AG04449 (cell line): ENCODE measurements around the gene UBE3D.
A peak's percentile ranks its signal among the peaks of the same experiment; 100 is the strongest.

Source experiments
- CTCF ChIA-PET: fragments of 350-600 bp; formaldehyde crosslinking; extraction: SDS; loops from one replicate; lab custom pipeline; 2021; ENCODE audit warnings: antibody characterized with exemption; lab: Yijun Ruan, JAX
- POLR2A ChIA-PET: fragments of 400-600, 350-600 bp; formaldehyde crosslinking; extraction: SDS; loops from one replicate; lab custom pipeline; 2020; ENCODE audit warnings: antibody characterized with exemption, inconsistent platforms; lab: Yijun Ruan, JAX
- DNase-seq: peaks from one replicate; pipeline ENCODE4 v3.0.0-alpha.2; 2010; ENCODE audit warnings: low read depth, low spot score
- H3K4me3 ChIP-seq: 2 replicates; pipeline ENCODE4 v1.5.1; 2011; ENCODE audit warnings: low read depth, mild to moderate bottlenecking, control low read depth, low read length
- TF ChIP-seq, protein P1 (sequence below): IDR thresholded peaks from one replicate; pipeline ENCODE4 v1.5.1; 2011; ENCODE audit warnings: mild to moderate bottlenecking, moderate library complexity, low read length, control low read depth, inconsistent platforms; ENCODE audit not compliant: insufficient read depth; ENCODE audit errors: missing control alignments

Gene UBE3D

DNA sequence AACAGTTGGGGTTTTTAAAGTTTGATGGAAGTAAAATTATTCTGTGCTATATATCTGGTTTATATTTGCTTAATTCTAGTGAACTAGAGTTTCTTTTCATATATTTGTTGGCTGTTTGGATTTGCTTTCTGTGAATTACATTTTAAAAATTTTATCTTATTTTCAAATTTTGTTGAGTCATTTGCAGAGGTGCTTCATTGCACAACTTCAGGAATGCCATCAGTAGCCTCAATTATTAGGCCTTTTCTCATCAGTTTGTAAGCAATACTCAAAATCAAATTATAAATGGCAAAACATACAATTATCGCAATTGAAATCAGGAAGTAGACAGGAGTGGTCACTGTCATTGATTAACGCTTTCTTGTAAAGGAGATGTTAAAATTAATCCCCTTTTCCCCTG, 96.9 kb downstream of the UBE3D start:
- TF ChIP-seq, protein P1, sequence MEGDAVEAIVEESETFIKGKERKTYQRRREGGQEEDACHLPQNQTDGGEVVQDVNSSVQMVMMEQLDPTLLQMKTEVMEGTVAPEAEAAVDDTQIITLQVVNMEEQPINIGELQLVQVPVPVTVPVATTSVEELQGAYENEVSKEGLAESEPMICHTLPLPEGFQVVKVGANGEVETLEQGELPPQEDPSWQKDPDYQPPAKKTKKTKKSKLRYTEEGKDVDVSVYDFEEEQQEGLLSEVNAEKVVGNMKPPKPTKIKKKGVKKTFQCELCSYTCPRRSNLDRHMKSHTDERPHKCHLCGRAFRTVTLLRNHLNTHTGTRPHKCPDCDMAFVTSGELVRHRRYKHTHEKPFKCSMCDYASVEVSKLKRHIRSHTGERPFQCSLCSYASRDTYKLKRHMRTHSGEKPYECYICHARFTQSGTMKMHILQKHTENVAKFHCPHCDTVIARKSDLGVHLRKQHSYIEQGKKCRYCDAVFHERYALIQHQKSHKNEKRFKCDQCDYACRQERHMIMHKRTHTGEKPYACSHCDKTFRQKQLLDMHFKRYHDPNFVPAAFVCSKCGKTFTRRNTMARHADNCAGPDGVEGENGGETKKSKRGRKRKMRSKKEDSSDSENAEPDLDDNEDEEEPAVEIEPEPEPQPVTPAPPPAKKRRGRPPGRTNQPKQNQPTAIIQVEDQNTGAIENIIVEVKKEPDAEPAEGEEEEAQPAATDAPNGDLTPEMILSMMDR = no peak
- no peak for DNase-seq
- POLR2A ChIA-PET = no interaction called here
- H3K4me3 ChIP-seq = no peak overlapping the region
- CTCF ChIA-PET = no interaction called here

DNA sequence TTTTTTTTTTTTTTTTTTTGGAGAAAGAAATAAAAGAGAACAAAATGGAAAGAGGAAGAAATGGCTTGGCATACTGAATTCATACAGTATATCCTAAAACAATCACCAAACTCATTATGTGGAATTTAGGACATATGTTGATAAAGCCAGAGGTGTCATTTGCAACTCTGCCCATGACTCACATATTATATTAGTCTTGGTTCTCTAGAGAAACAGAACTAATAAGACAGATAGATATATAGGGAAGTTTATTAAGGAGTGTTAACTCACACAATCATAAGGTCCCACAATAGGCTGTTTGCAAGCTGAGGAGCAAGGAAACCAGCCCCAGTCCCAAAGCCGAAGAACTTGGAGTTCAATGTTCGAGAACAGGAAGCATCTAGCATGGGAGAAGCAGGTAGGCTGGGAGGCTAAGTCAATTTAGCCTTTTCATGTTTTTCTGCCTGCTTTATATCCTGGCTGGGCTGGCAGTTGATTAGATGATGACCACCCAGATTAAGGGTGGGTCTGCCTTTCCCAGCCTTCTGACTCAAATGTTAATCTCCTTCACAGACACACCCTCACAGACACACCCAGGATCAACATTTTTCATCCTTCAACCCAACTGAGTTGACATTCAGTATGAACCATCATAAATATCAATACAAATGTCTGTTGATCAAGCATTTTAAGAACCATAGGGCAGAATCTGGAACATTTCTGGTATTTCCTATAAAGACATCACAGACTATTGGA, 102.3 kb downstream of the UBE3D start:
- CTCF ChIA-PET = no interaction called here

DNA sequence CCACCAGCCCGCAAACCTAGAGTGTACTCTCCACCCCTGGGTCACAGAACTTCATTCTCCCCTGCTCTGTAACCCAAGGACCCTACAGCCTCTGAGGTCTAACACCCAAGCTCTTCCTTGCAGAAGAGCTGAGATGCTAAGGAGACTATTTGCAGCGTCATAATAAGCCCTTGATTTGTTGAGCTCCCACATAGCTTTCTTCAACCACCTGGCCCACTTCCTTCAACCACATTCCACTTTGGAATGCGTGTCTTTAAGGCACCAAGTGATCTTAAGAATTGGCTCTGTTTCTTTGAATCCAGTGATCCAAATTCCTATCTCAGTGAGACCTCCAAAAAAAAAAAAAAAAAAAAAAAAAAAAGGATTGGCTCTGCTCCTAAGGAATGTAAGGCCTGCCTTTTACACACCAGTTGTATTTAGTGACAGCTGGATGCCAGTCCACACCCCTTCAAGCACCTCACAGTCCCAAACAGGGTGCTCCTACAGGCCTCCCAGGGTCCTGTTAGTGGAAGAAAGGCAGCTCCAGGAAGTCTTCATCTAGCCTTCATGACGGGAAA, 106.2 kb downstream of the UBE3D start:
- no peak overlapping the region for H3K4me3 ChIP-seq
- DNase-seq = peak; percentile 52
- CTCF ChIA-PET = no interaction called here
- POLR2A ChIA-PET = interaction anchor here (0.7 kb wide), 1 partner anchor 117 kb away, joined by 7 read pairs; no protein-coding TSS in a partner anchor
- TF ChIP-seq, protein P1 = no peak

More for the DNA sequence above, 102.3 kb downstream of the UBE3D start:
- TF ChIP-seq, protein P1 = no peak
- no peak for DNase-seq
- H3K4me3 ChIP-seq = no peak overlapping the region
- POLR2A ChIA-PET = no interaction called here

DNA sequence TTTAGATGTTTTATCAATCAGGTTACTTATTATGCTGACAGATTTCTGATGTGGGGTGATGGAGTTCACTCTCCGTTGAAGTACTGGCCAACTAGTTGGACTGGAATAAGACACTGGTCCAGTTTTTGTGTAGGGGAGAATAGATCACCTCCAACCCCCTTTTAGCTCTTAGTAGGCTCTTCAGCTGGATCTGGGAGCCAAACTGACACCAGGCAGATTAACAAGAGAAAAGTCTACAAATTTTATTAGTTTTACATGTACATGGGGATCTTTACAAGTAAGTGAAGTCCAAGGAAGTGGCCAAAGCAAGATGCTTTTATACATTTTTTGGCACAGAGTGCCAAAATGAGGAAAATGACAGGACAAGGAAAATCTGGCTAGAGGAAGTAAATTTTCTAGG, 107.1 kb downstream of the UBE3D start:
- H3K4me3 ChIP-seq = no peak overlapping the region
- POLR2A ChIA-PET = no interaction called here
- no peak for DNase-seq
- CTCF ChIA-PET = no interaction called here
- TF ChIP-seq, protein P1 = no peak

DNA sequence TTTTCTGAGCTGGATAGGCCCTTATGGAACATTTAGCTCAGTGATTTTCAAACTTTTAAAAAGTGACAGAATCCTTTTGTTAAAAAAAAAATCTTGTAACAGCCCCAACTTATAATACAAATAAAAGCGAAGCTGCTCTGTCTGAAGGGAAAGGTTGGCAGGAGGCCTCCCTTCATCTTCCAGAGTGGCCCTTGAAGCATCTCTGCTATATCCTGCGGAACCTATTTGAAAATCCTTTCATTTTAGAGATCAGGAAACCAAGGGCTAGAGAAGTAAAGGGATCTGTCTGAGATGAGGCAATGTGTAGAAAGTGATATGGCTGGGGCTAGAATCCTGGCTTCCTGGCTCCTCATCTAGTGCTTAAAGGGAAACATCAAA, 107.8 kb downstream of the UBE3D start:
- TF ChIP-seq, protein P1 = no peak
- POLR2A ChIA-PET = no interaction called here
- CTCF ChIA-PET = interaction anchor here (2.0 kb wide), 1 partner anchor 108 kb away, joined by 6 read pairs; the partner anchor contains the start of gene UBE3D
- DNase-seq = no peak
- no peak overlapping the region for H3K4me3 ChIP-seq

DNA sequence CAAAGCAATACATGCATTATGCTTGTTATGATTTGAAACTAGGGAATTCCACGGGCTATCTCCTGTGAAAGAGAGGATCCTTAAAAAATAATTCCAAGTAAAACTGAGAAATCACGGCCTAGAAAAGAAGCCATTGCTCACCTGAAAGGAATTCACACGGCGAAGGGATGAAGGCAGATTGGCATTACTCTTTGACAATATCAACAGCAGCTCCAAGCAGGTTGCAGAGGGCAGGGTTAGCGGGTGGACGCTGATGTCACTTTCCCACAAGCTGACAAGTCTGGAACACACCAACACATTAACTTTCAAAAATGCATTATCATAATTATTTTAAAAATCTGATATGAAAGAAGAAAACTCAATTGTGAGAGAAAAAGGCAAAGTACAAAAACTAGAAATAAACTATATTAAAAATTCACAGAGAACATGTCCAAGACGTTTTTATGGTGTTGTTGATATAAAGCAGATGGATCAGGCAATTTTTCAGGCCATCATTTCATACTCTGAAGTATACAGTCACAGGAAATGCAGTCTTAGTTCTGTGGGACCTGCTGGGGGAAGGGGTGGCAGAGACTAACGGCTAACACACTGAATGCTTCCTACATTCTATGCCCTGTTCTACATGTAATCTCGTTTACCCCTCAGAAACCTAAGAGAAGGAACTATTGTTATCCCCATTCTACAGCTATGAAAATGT, 108.3 kb downstream of the UBE3D start:
- no peak for DNase-seq
- POLR2A ChIA-PET = no interaction called here
- TF ChIP-seq, protein P1 = no peak
- CTCF ChIA-PET = interaction anchor here (2.0 kb wide), 1 partner anchor 108 kb away, joined by 6 read pairs; the partner anchor contains the start of gene UBE3D
- no peak overlapping the region for H3K4me3 ChIP-seq
